Stimulated activated CD4-positive, alpha-beta T cell treated with anti-CD3 and anti-CD28 coated beads, TNF-alpha, amount 100 ng/mL, for 4 hours (primary cell): ENCODE results near the gene SFXN1.
"Not testable (repeated sequence)": the region's sequence is repeated elsewhere in the genome, so short reads cannot be mapped to it uniquely, and the experiment has no call there.

ENCODE experiments used
- DNase-seq, 3 experiments: peaks; one replicate each; pipeline ENCODE4 v3.0.0-alpha.2; 2020; ENCODE audit warnings: low read depth in 3 of 3

SFXN1 gene, protein sequence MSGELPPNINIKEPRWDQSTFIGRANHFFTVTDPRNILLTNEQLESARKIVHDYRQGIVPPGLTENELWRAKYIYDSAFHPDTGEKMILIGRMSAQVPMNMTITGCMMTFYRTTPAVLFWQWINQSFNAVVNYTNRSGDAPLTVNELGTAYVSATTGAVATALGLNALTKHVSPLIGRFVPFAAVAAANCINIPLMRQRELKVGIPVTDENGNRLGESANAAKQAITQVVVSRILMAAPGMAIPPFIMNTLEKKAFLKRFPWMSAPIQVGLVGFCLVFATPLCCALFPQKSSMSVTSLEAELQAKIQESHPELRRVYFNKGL

DNA sequence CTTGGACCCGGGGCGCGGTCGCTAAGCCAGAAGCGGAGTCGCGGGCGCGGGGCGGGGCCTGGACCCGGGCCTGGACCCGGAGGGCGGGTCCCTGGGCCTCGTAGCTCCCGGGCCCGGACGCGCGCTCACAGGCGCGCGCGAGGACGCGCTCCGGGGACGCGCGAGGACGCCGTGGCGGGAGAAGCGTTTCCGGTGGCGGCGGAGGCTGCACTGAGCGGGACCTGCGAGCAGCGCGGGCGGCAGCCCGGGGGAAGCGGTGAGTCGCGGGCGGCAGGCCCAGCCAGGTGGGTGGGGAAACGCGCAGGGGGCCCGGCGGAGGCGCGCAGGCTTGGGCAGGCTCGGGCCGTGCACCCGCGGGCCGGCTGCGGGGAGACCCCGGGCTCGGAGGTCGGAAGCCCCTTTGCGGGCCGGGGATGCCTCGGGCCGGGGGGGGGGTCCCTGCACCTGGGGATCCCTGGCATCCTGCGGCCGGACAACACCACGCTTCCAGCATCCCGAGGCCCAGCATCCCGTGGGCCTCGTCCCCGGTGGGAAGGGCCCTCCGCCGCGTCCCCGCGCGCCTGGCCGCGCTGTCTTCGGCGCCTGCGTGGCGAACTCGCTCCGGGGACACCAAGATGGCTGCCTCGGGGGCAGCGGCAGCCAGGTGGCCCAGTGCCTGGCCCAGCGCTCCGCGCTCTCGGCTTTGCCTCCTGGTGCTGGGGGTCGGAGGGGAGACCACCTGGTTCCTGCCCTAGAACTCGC, at the start of gene SFXN1:
TSS of gene SFXN1 (plus strand) at position 177 of the 741 bp plus-strand sequence. CDS start 13,544 bp downstream, outside the sequence.
- peak; percentile 66 to 76 (median 69) for DNase-seq

DNA sequence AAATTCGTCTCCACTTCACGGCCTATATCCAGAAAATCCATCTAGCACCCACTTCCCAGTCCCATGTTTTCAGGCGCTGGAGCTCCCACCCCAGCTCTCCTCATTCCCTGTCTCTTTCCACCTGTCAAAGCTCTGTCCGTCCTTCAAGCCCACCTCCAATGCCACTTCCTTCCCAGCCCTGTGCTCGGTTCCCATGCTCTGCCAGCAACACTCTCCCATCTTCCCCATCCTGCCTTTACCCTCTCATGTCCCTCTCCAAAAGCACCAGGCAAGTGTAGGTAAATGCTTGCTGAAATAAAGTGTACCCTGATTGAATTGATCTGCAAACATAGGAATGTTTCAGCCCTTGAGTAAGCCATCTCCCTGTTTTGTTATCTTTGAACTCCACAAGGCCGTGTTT, 43.6 kb upstream of the SFXN1 start:
- no peak for DNase-seq

DNA sequence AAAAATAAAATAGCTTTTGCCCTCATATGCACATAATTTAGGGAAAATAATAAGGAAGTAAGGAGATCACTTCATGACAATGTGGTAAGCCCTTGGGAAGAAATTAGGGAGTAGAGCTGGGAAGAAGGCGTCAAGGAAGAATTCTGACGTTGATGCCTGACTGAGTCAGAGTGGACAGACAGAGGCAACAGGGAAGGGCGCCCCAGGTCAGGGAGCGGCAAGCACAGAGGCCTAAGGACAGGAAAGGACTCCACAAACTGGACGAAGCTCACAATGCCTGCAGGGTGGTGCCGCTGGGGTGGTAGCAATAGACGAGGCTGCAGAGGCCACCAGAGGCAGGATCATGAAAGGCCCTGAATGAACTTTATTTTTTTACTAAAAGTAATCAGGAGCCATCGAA, 42.0 kb upstream of the SFXN1 start:
- no peak for DNase-seq

DNA sequence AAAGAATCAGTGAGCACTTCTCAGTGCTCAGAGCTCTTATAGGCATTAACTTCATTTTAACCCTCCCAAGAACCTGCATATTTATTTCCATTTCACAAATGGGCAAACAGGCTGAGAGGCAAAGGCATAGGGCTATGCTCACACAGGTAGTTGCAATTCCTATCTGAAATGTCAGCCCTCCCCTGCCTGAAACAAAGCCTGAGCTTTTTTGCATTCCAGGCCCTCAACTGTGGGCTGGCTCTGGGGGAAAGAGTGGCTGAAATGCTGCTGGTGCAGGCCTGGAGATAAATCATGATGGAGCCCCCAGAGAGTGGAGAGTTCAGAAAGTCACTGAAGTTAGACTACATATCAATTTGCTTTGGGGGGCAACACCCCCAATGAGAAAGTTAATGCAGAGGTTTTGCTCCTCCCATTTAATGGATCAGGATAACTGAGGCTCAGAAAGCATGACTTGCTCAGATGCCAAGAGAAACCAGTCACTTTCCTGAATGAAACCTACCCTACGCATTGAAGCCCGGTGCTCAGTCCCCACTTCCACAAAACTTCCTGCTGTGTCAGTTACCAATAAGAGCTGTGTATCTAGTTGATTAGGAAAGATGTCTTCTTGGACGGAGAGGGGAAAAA, 40.0 kb upstream of the SFXN1 start:
- DNase-seq = no peak

DNA sequence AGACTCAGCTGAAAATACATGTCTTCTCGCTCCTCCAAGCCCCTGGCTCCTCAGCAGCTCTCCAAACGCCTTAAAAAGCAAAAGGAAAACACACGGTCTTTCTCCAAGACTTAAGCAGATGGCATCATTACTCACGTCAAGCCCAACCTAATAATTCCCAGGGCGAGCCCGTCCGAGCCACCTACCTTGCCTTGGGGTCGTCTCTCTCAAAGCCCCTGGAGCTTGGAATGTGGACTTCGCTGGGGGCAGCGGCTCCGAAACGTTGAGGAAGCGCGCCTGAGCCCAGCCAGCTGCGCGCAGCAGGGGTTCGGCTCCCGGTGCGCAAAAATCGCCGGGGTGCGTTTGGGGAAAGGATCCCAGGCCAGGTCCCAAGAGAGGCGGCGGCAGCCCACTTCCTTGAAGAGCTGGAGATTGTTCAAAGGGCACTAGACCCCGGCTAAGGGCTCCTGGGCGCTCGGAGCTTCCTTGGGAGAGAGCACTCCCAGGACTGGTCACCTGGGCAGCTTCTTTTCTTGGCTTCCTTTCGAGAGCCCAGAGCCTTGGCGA, 34.8 kb upstream of the SFXN1 start:
- DNase-seq = no peak

DNA sequence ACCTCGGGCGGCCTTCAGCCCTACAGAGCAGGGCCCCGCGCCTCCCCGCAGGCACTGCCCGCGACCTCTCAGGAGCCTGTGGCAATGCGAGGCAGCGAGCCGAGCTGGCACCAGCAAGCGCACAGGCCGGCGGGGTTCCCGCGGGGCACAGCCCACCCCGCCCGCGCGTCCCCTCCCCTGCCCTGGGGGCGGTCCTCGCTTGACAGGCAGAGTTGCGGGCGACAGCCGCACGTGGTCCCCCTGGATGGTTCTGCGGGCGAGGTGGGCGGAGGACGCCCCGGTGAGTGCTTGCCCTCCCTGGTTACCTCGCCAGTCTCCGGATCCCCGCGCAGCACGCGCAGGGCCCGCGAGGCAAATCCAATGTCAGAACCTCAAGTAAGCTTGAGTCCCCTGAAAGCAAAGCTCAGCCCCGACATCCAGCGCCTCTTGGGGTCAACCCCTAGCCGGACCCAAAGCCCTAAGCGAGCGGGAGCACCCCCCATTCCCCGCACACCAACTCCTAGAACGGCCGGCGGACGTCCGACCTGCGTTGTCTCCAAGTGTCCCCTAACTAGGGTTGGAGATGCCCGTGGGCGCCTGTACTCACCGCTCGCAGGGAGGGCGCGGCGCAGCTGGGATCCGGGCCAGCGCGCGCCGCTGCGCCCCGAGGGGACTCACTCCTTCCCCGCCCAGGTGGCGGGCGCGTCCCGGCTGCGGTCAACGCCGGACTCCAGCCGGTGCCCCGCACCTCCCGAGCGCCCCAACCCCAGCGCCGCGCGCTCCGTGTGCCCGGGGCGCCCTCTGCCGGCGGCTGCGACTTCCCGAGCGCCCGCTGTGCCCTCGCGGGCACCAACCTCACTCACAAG, 34.1 kb upstream of the SFXN1 start, which contains the start of gene DRD1:
TSS of gene DRD1 (minus strand) at position 123 of the 845 bp plus-strand sequence. CDS start 1,083 bp downstream, outside the sequence.
- peak; percentile 16 to 51 (median 28) for DNase-seq

DNA sequence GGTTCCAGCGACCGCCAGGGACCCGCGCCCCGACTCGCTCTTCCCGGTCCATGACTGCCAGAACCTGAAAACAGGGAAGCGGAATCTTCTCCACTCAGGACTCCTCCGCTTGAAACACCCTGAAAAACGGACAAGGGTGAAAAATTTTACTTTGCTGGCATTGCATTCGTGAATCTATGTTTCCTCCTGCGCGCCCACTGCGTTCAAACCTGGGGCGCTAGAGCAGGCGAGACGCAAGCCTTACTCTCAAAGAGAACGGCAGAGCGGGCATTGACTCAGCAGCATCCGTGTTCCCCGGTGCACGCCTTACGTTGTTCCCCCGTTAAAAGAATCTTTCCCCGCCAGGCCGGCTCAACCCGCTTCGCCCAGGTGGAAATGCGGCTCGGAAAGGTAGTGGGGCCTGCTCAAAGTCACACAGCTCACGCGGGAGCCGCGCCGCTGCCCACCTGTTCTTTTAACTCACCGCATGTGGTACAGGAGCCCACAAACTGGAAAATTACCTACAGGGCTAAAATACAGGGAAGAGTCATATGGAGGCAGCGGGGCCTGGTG, 33.4 kb upstream of the SFXN1 start:
- DNase-seq = peak in 1 of 3 experiments; percentile 11

DNA sequence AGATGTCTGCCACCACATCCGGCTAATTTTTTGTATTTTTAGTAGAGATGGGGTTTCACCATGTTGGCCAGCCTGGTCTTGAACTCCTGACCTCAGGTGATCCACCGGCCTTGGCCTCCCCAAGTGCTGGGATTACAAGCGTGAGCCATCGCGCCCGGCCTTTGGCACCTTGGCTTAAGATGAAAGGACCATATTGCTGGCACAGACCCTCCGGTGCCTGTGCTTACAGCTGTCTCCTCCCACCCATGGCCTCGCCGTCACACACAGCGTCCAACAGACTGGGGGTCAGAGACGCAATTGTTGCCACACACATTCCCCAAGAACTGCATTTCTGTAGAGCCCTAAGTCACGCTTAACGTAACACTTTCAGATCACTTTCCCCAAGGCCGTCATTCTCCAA, 32.0 kb upstream of the SFXN1 start:
- DNase-seq = not testable (repeated sequence)

DNA sequence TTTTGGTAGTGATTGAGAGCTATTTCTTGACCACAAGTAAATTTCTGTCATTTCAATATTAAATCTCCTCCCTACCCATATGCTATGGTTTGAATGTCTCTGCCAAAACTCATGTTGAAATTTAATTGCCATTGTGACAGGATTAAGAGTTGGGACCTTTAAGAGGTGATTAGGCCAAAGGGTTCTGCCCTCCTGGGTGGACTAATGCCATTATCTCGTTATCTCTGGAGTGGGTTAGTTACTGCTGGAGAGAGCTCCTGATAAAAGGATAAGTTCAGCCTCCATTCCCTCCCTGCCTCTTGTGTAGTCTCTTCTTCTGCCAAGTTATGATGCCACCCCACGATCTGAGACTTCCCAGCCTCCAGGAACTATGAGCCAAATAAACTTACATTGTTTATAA, 30.8 kb upstream of the SFXN1 start:
- DNase-seq = no peak

DNA sequence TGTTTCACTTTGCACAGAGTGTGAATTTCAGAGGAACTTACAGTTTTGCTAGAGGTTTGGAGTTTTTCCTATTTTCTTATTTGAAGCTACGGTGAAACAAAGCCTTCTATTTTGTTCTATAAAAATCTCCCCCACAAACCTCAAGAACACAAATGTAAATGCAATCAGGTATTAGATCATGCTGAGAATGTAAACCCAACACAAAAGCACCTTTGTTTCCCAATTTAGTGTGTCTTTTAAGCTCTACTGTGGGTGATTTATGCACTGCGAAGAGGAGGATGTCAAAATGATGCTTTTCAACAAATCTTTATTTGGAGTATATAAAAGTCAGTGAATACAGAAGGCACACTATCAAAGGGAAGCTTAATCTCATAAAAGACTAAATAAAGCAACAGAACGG, 30.1 kb upstream of the SFXN1 start:
- no peak for DNase-seq

DNA sequence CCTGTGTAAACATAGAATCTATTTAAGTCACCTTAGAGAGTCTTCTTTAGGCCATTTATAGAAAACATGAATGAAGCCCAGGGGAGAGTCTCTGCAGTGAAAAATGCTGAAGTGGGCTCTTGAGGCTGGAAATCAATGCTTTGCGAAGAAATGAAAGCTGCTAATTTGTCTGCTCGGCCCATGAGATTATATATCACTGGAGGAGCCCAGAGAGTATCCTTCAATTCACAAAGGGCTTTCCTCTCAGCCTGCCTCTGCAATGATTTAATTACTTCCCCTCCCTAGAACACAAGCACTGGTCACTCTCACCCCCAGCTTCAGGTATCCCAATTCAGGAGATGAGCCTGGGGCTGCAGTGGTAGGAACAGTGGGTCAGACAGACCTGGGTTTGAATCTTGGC, 26.2 kb upstream of the SFXN1 start:
- DNase-seq = no peak

DNA sequence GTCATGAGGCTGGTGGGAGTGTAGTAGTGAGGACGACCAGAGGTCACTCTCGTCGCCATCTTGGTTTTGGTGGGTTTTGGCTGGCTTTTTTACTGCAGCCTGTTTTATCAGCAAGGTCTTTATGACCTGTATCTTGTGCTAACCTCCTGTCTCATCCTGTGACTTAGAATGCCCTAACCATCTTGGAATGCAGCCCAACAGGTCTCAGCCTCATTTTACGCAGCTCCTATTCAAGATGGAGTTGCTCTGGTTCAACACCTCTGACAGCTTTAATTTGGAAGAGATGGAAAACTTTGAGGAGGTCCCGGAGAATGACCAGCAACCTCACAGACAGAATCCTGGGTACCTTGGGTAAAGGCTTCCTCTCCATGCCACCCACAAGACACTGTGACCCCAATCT, 24.0 kb upstream of the SFXN1 start:
- not testable (repeated sequence) for DNase-seq

DNA sequence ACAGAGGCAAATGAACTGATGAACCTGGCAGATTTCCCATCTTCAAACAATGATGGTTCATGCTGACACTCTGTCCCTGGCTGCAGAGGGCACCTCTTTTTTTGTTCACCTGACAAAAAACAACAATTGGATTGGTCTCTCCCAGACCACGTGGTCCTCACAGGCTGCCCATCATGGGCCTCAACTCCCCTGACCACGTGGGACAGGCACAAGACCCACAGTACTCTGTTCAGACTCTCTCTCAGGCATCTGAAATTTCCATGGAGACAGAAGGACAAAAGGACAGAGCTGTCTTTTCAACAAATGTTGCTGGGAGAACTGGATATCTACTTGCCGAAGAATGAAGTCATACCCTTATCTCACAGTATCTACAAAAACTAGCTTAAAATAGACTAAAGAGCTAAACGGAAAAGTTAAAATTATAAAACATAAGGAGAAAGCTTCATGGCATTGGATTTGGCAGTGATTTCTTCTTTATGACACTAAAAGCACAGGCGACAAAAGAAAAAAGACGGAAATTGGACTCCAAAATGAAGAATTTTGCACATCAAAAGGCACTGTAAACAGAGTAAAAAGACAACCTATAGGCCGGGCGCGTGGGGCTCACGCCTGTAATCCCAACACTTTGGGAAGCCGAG, 22.1 kb upstream of the SFXN1 start:
- no peak for DNase-seq

DNA sequence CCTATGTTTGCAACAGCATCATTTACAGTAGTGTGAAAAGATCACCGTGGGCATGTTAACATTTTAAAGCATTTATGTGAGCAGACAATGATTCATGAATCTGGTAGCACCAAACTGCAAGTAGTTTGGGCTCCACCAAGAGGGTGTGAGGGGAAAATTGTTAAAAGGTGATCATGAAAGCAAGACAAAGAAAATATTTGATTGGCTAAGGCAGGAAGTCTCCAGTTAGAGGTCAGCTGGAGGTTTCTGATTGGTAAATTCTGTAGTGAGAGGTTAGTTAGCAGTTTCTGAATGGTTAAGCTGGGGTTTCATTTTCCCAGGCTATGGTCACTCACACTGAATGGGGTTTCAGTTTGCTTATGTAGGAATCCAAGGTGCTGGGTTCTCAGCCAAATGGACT, 20.9 kb upstream of the SFXN1 start:
- no peak for DNase-seq

DNA sequence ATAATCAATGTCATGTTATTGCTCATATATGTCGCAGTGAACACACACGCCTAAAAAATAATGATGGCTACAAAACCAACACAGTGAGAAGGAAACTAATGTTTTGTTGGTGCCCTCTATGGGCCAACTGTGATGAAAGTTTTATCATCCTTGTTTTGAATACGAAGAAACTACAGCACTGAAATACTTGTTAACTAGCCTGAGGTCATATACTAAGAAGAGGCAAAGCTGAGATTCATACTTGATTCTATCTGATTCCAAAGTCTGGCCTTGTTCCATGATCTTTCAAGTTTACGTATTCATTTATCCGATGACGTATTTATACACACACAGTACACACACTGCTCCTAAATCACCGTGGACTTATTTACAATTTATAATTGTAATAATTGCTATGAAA, 18.2 kb upstream of the SFXN1 start:
- DNase-seq = no peak

DNA sequence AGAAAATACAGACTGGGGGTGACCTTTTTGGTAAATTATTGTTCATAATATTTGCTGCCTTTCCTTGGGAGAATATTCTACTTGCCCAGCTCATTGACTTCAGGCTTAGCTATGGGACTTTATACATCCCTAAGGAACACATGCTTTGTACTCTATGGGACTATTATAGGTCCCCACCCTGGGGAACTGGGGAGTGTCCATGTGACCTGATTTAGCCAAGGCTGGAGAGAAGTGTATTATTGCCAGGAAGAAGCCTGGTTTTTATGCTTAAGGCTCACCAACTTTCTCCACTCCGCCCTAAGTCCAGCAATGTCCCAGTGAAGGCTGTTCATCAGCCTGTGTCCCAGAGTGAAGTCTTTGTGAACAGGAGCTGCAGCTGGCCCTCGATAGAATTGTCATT, 17.8 kb upstream of the SFXN1 start:
- no peak for DNase-seq

DNA sequence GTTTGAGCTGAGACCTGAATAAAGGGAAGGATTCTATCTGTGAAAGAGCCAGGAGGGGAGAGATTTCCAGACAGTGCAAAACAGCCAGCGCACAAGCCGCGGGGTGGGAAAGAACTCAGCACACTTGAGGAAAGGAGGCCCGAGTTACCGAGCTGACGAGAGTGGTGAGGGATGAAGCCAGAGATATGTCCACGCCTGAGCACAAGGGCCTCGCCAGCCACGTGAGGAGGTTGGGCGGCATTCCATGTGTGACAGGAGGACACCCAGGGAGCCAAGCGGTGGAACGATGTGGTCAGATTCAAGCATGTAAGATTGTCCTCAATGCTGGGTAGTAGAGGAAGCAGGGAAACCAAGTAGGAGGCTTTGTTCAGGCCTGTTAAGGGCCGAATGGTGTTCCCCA, 17.0 kb upstream of the SFXN1 start:
- DNase-seq = no peak

DNA sequence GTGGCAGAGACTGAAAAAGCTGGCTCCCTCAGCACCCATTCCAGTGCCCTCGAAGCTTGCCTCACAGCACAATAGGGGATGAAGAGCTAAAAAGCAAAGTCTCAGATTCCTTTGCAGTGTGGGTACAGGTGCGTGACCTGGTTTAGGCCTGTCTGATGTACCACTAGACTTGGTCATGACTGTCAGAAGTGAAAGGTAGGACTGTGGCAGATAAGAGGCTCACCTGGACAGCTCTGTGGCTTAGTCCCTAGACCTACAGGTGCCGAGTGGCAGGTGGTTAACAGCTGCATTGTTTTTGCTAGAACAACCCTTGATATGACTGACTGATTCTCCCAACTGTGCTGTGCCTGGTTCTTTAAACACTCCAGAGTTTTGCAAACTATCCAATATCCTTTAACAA, 14.7 kb upstream of the SFXN1 start:
- no peak for DNase-seq

DNA sequence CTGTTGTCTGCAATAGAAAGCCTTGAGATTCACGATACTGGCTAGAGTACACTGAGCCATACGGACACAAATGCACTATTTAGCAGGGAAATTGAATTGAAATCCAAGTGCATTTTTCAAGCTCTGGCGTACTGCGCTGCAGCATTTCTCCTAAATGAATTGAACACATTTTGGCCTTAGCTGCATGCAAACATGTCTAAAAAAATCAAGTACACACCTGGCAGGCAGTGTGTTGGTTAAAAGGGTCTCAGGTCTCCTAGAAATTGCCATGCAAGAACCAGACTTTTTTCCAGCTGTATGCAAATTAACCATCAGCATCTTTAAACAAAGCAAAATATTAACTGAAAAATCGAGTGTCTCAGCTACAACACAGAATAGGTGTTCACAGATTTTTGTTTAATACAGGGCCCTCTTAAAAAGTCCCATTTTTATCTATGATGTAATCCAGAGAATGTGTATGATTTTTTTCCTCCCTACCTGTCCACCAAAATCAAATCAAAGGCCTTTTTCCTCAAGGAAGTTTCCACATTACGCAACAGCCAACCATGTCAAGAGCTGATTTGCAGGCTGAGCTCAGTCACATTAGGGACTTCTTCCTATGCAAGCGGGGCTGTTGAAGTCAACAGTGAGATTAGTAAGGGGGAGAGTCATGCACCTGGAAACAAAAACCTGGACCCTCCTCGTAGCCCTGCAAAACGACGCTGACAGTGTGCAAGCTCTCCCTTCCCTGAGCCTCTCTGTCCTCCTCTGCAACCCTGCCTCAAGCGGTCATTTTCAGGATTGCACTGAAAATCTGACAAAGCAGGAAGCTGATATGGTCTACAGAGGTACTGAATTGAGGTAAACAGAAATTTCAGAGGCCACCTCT, 14.1 kb upstream of the SFXN1 start:
- peak in 2 of 3 experiments; percentile 41 to 46 for DNase-seq

DNA sequence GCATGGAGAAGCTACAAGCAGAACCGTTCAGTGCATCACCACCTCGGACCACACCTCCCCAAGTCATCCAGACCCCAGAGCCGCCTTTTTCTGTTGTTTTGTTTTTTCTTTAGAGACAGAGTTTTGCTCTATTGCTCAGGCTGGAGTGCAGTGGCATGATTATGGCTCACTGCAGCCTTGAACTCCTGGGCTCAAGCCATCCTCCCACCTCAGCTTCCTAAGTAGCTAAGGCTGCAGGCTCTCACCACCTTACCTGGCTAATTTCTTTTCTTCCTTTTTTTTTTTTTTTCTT, 13.5 kb upstream of the SFXN1 start:
- DNase-seq = no peak
